Activated naive CD8-positive, alpha-beta T cell treated with anti-CD3 and anti-CD28 coated beads, Interleukin-2, amount 50 U/mL, for 16 hours (primary cell): ENCODE results near the gene NPEPPS.

Experiments used
- DNase-seq: peaks from one replicate; pipeline ENCODE4 v3.0.0-alpha.2; 2020; ENCODE audit warnings: low read depth, low spot score

NPEPPS gene

GRCh38 chr17:47629826-47630225, 98.9 kb downstream of the NPEPPS start:
- DNase-seq, result no peak

GRCh38 chr17:47630614-47631013, 99.7 kb downstream of the NPEPPS start:
- no peak for DNase-seq

- DNase-seq, result no peak
Measured at GRCh38 chr17:47632991-47633390, 102.1 kb downstream of the NPEPPS start.

- DNase-seq, result no peak
Measured at GRCh38 chr17:47633996-47634395, 103.1 kb downstream of the NPEPPS start.

GRCh38 chr17:47634870-47635269, 104.0 kb downstream of the NPEPPS start:
- no peak for DNase-seq

GRCh38 chr17:47635734-47636133, 104.8 kb downstream of the NPEPPS start:
- no peak for DNase-seq

- DNase-seq, result no peak
Measured at GRCh38 chr17:47636273-47637030, 105.5 kb downstream of the NPEPPS start.

GRCh38 chr17:47638903-47639302, 108.0 kb downstream of the NPEPPS start:
- no peak for DNase-seq

GRCh38 chr17:47640076-47640475, 109.2 kb downstream of the NPEPPS start:
- DNase-seq, result no peak

- no peak for DNase-seq
Measured at GRCh38 chr17:47641202-47641601, 110.3 kb downstream of the NPEPPS start.

- DNase-seq, result no peak
Measured at GRCh38 chr17:47643116-47643515, 112.2 kb downstream of the NPEPPS start.

GRCh38 chr17:47644324-47644723, 113.4 kb downstream of the NPEPPS start:
- DNase-seq, result no peak

GRCh38 chr17:47649153-47649971, 118.5 kb downstream of the NPEPPS start, which contains the start of gene KPNB1:
Gene KPNB1 (plus strand): TSS chr17:47649919. CDS start chr17:47650245, 326 bp downstream.
- DNase-seq, result peak; percentile 94

GRCh38 chr17:47649972-47650524, 119.1 kb downstream of the NPEPPS start:
- no peak for DNase-seq

GRCh38 chr17:47650525-47651522, 119.9 kb downstream of the NPEPPS start:
- peak; percentile 89 for DNase-seq

- no peak for DNase-seq
Measured at GRCh38 chr17:47651704-47652103, 120.8 kb downstream of the NPEPPS start.

GRCh38 chr17:47652570-47652969, 121.7 kb downstream of the NPEPPS start:
- no peak for DNase-seq

- no peak for DNase-seq
Measured at GRCh38 chr17:47653442-47653841, 122.5 kb downstream of the NPEPPS start.

- DNase-seq, result no peak
Measured at GRCh38 chr17:47654991-47655390, 124.1 kb downstream of the NPEPPS start.

GRCh38 chr17:47660064-47660492, 129.2 kb downstream of the NPEPPS start:
- DNase-seq, result no peak
